ENCODE data around the gene COG1. TPM values are rescaled to one million over a fixed set of nuclear protein-coding genes. Genes with fewer than 3 reads are reported as not detected.

Gene COG1
- total RNA-seq, 2 experiments from 2014 or later = 51.8 to 53.7 TPM

- H3K27ac Mint-ChIP-seq = no peak overlapping the region
- no peaks in the 10 kb centered on the region for H3K36me3 Mint-ChIP-seq
- H3K4me3 Mint-ChIP-seq = no peak overlapping the region
- no peaks in the 10 kb centered on the region for H3K9me3 Mint-ChIP-seq
- POLR2A ChIA-PET = interaction anchor here (0.7 kb wide), 1 partner anchor 9 kb away, joined by 3 read pairs; no protein-coding TSS in a partner anchor
- no peak for DNase-seq
- peaks cover 4% of the 10 kb centered on the region for H3K4me1 Mint-ChIP-seq
- ATAC-seq (ENCODE audit: low read depth) = no peak
- no peaks in the 10 kb centered on the region for H3K27me3 Mint-ChIP-seq
Observed at GRCh38 chr17:73182616-73183310, 10.1 kb upstream of the COG1 start.

GRCh38 chr17:73184136-73184993, 8.5 kb upstream of the COG1 start:
- Mint-ChIP-seq H3K36me3 (no peaks in the 10 kb centered on the region), H3K27me3 (no peaks in the 10 kb centered on the region), H3K4me3 (no peak overlapping the region), H3K4me1 (peaks cover 4% of the 10 kb centered on the region), H3K27ac (no peak overlapping the region), H3K9me3 (no peaks in the 10 kb centered on the region)
- POLR2A ChIA-PET = interaction anchor here (0.6 to 1.1 kb wide), 2 partner anchors 9 to 30 kb away, joined by 3 read pairs; no protein-coding TSS in a partner anchor
- DNase-seq (no peak), ATAC-seq (ENCODE audit: low read depth) (no peak)

- POLR2A ChIA-PET = interaction anchor here (0.6 to 0.7 kb wide), 2 partner anchors 22 to 807 kb away, joined by 3 read pairs; no protein-coding TSS in a partner anchor
- no peaks in the 10 kb centered on the region for H3K27me3 Mint-ChIP-seq
- H3K9me3 Mint-ChIP-seq = no peaks in the 10 kb centered on the region
- DNase-seq (no peak), ATAC-seq (ENCODE audit: low read depth) (no peak)
- H3K36me3 Mint-ChIP-seq = no peaks in the 10 kb centered on the region
- H3K4me1 Mint-ChIP-seq = peaks cover 9% of the 10 kb centered on the region
- no peak overlapping the region for H3K4me3 Mint-ChIP-seq
- no peak overlapping the region for H3K27ac Mint-ChIP-seq
Observed at GRCh38 chr17:73186283-73187050, 6.4 kb upstream of the COG1 start.

- ATAC-seq (ENCODE audit: low read depth) (no peak), DNase-seq (no peak)
- no peak overlapping the region for H3K27ac Mint-ChIP-seq
- H3K36me3 Mint-ChIP-seq = no peaks in the 10 kb centered on the region
- H3K4me1 Mint-ChIP-seq = peaks cover 11% of the 10 kb centered on the region
- H3K4me3 Mint-ChIP-seq = no peak overlapping the region
- no peaks in the 10 kb centered on the region for H3K27me3 Mint-ChIP-seq
- no peaks in the 10 kb centered on the region for H3K9me3 Mint-ChIP-seq
- POLR2A ChIA-PET = no interaction called here
Observed at GRCh38 chr17:73187203-73187769, 5.6 kb upstream of the COG1 start.

GRCh38 chr17:73188011-73188410, 4.8 kb upstream of the COG1 start:
- no peaks in the 10 kb centered on the region for H3K9me3 Mint-ChIP-seq
- H3K27me3 Mint-ChIP-seq = no peaks in the 10 kb centered on the region
- ATAC-seq (ENCODE audit: low read depth) = no peak
- H3K27ac Mint-ChIP-seq = no peak overlapping the region
- POLR2A ChIA-PET = no interaction called here
- H3K36me3 Mint-ChIP-seq = no peaks in the 10 kb centered on the region
- H3K4me1 Mint-ChIP-seq = peaks cover 11% of the 10 kb centered on the region
- H3K4me3 Mint-ChIP-seq = no peak overlapping the region
- no peak for DNase-seq

- Mint-ChIP-seq H3K27ac (no peak overlapping the region), H3K4me3 (no peak overlapping the region), H3K36me3 (no peaks in the 10 kb centered on the region), H3K4me1 (peaks cover 15% of the 10 kb centered on the region), H3K9me3 (no peaks in the 10 kb centered on the region), H3K27me3 (no peaks in the 10 kb centered on the region)
- POLR2A ChIA-PET = interaction anchor here (0.5 to 1.3 kb wide), 4 partner anchors 38 to 470 kb away, joined by 3 read pairs; a partner anchor contains a TSS
- no peak for DNase-seq
- ATAC-seq (ENCODE audit: low read depth) = no peak
Observed at GRCh38 chr17:73189417-73190099, 3.3 kb upstream of the COG1 start.

GRCh38 chr17:73191443-73192205, 1.2 kb upstream of the COG1 start:
- Mint-ChIP-seq H3K27me3 (no peaks in the 10 kb centered on the region), H3K36me3 (peaks cover 4% of the 10 kb centered on the region), H3K4me3 (peak overlapping the region; percentile 96), H3K27ac (peak overlapping the region; percentile 92), H3K9me3 (no peaks in the 10 kb centered on the region), H3K4me1 (peaks cover 15% of the 10 kb centered on the region)
- ATAC-seq (ENCODE audit: low read depth) (no peak), DNase-seq (peak; percentile 66)
- POLR2A ChIA-PET = interaction anchor here (0.8 to 3.3 kb wide), 7 partner anchors 9 to 599 kb away, joined by 3 to 32 read pairs (median 4); a partner anchor contains a TSS

- Mint-ChIP-seq H3K4me3 (peak overlapping the region; percentile 96), H3K9me3 (no peaks in the 10 kb centered on the region), H3K27me3 (no peaks in the 10 kb centered on the region), H3K4me1 (peaks cover 15% of the 10 kb centered on the region), H3K27ac (peak overlapping the region; percentile 92), H3K36me3 (peaks cover 7% of the 10 kb centered on the region)
- POLR2A ChIA-PET = interaction anchor here (0.8 to 3.3 kb wide), 7 partner anchors 9 to 600 kb away, joined by 3 to 32 read pairs (median 3); a partner anchor contains a TSS
- ATAC-seq (ENCODE audit: low read depth) = peak; percentile 73
- DNase-seq = peak; percentile 83
Observed at GRCh38 chr17:73192206-73192893, 505 bp upstream of the COG1 start.

GRCh38 chr17:73194514-73195222, 1.8 kb downstream of the COG1 start:
- POLR2A ChIA-PET = interaction anchor here (1.0 to 1.7 kb wide), 6 partner anchors 8 to 468 kb away, joined by 3 to 5 read pairs (median 4); no protein-coding TSS in a partner anchor
- H3K36me3 Mint-ChIP-seq = peaks cover 26% of the 10 kb centered on the region

GRCh38 chr17:73196500-73196899, 3.6 kb downstream of the COG1 start:
- H3K9me3 Mint-ChIP-seq = no peaks in the 10 kb centered on the region
- no peak overlapping the region for H3K27ac Mint-ChIP-seq
- DNase-seq = no peak
- H3K36me3 Mint-ChIP-seq = peaks cover 42% of the 10 kb centered on the region
- no peak for ATAC-seq (ENCODE audit: low read depth)
- H3K27me3 Mint-ChIP-seq = no peaks in the 10 kb centered on the region
- peaks cover 13% of the 10 kb centered on the region for H3K4me1 Mint-ChIP-seq
- H3K4me3 Mint-ChIP-seq = no peak overlapping the region
- POLR2A ChIA-PET = interaction anchor here (0.6 to 1.6 kb wide), 3 partner anchors 9 to 476 kb away, joined by 3 to 6 read pairs (median 4); a partner anchor contains a TSS

More at GRCh38 chr17:73194514-73195222, 1.8 kb downstream of the COG1 start:
- DNase-seq (no peak), ATAC-seq (ENCODE audit: low read depth) (no peak)
- Mint-ChIP-seq H3K27ac (peak overlapping the region; percentile 70), H3K9me3 (no peaks in the 10 kb centered on the region), H3K27me3 (no peaks in the 10 kb centered on the region), H3K4me1 (peaks cover 17% of the 10 kb centered on the region), H3K4me3 (peak overlapping the region; percentile 53)

- DNase-seq (no peak), ATAC-seq (ENCODE audit: low read depth) (no peak)
- Mint-ChIP-seq H3K27me3 (no peaks in the 10 kb centered on the region), H3K4me1 (peaks cover 12% of the 10 kb centered on the region), H3K9me3 (no peaks in the 10 kb centered on the region), H3K27ac (no peak overlapping the region), H3K4me3 (no peak overlapping the region), H3K36me3 (peaks cover 42% of the 10 kb centered on the region)
- POLR2A ChIA-PET = interaction anchor here (0.6 to 1.6 kb wide), 2 partner anchors 10 to 35 kb away, joined by 3 to 6 read pairs; a partner anchor contains a TSS
Observed at GRCh38 chr17:73197161-73197560, 4.3 kb downstream of the COG1 start.

All from activated naive CD8-positive, alpha-beta T cell treated with anti-CD3 and anti-CD28 coated beads, Interleukin-2, amount 10 ng/mL, durations not matched to agents 7 days and 5 days (primary cell).